ENCODE data around the gene STK32C.

DNA sequence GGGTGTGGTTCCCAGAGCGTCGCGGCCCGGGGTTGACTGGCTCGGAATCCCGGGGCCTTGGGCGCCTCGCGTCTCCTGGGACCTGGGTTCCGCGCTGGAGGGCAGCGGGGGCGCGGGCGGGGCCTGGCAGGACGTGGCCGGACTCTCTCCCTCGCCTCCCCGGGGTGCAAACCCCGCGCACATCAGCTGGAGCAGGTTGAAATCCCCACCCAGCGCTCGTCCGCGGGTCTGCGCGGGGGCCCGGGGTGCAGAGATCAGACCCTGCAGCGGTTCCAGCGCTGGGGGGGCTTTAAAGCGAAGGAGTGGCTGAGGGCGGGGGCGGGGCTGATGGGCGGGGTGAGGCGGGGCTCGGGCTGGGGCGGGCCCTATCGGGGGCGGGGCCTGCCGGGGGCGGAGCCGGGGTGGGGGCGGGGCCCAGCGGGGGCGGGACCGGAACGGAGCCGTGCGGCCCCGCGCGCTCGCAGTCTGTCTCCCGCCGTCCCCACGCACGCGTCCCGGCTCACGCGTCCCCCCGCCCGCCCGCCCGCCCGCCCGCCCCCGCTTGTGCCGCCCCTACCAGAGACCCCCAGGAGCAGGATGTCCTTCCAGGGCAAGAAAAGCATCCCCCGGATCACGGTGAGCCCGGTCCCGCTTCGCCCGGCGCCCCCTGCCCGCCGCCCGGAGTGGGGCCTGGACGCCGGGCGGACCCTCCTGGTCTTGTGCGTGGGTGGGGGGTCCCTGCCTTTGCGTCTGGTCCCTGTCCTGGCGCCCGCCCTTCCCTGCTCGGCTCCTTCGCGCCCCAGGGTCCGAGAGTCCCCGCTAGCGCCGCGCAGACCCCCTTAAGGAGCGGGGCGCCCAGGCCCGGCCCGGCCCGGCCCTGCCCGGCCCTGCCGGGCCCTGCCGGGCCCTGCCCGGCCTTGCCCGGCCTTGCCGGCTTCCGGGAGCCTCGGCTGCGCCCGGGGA, 121.0 kb downstream of the STK32C start, which contains the start of gene DPYSL4:
- TF ChIP-seq POLR2AphosphoS5 (IDR thresholded peaks at IDR 0.05; ENCODE audit: low read depth, low read length) (no peak), POLR2A (IDR thresholded peaks at IDR 0.05; ENCODE audit: low read depth, low read length) (no peak), TAF1 (IDR thresholded peaks at IDR 0.05; ENCODE audit: low read depth, low read length) (no peak), PAX5 (IDR thresholded peaks at IDR 0.05; ENCODE audit: insufficient read depth, low read length, severe bottlenecking) (no peak)
